Mucosa of descending colon (tissue), 3 donors: ENCODE measurements around the gene ZBED4. TPM values are rescaled to one million over a fixed set of nuclear protein-coding genes. Genes with fewer than 3 reads are reported as not detected.

ENCODE experiments used
- ATAC-seq: fragments of 200-7000 bp; cut with Tn5 transposase; one replicate; pipeline ENCODE4 v1.9.1; 2020; ENCODE audit warnings: mild to moderate bottlenecking, moderate library complexity
- DNase-seq, 3 donors: peaks; one replicate each; pipeline ENCODE4 v3.0.0-alpha.2; 2020
- H3K36me3 ChIP-seq: fragments of 200-600 bp; one replicate; pipeline ENCODE4 v1.8.0; 2021; ENCODE audit warnings: low read depth, mild to moderate bottlenecking
- H3K4me1 ChIP-seq: fragments of 200-600 bp; one replicate; pipeline ENCODE4 v1.8.0; 2021; ENCODE audit warnings: low read depth, mild to moderate bottlenecking
- H3K4me3 ChIP-seq: fragments of 200-600 bp; one replicate; pipeline ENCODE4 v1.8.0; 2021; ENCODE audit warnings: mild to moderate bottlenecking
- H3K9me3 ChIP-seq: fragments of 200-600 bp; one replicate; pipeline ENCODE4 v1.8.0; 2021; ENCODE audit warnings: mild to moderate bottlenecking
- intact Hi-C, 2 donors: fragments of 100-400 bp; cut with DNase I in 1 of 2; cut with micrococcal nuclease in 1 of 2; formaldehyde crosslinking; loops; one replicate each; pipeline versions ENCODE4 v1.11.0 to v1.11.1; 2022; cut with DNase I, micrococcal nuclease
- total RNA-seq, 3 donors: library from RNA; stranded (reverse); fragmentation: NEBNext Ultra II Directional in 2 of 3; extraction: Animal tissue kit (Norgen Biotek cat#: 25700) in 2 of 3; gene quantifications; one replicate each; pipeline versions ENCODE4 v1.2.1 to v1.2.4, GENCODE V29; 2021 to 2023
- TF ChIP-seq, protein P1 (sequence below): fragments of 200-600 bp; IDR thresholded peaks from one replicate; pipeline ENCODE4 v1.8.0; 2022; ENCODE audit warnings: antibody characterized with exemption, mild to moderate bottlenecking
- donor health status: DM: no; HTN: no; CAD: no; lungs with moderate emphysema.
- donor health status: DM: no; HTN: no; CAD: no.
- donor health status: DM: no; HTN: yes; CAD: no.

Gene ZBED4
- total RNA-seq, 3 donors from 2014 or later: 13.7 to 18.2 (median 18.1) TPM

DNA sequence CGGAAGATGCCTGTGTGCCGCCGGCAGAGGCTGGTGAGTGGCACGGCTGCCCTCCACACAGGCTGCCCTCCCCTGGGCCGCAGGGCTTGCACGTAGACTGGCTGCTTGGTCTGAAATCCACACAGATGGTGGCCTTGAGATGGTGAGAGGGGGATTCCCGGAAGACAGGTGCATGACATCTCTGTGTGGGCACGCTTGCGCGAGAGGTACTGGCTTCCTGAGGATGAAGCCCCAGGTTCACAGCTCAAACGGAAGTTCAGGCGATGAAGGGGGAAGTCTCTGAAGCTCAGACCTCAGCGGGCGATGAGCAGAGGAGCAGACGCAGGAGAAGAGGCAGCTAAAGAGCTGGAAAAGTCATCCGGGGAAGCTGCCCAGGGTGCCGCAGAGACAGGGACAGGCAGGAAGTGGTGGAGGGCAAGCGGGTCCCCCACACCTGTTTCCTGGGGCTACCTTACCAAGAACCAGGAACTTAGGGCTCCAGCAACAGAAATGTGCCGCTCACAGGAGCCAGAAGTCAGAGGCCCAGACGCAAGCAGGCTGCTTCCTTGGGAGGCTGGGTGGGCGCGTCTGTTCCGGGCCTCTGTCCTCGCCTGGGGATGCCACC is 72.0 kb downstream of the ZBED4 start:
- ATAC-seq (peak; percentile 36), DNase-seq (peak; percentile 35 to 75 (median 48))
- H3K4me1 ChIP-seq: peaks cover 3% of the 10 kb centered on the region
- intact Hi-C loops: loop anchor here in 1 of 2 donors (5.0 to 10.0 kb wide), 2 partner anchors 107 to 151 kb away; no protein-coding TSS in a partner anchor
- no peak overlapping the region for H3K4me3 ChIP-seq
- H3K9me3 ChIP-seq: no peaks in the 10 kb centered on the region
- TF ChIP-seq, protein P1, sequence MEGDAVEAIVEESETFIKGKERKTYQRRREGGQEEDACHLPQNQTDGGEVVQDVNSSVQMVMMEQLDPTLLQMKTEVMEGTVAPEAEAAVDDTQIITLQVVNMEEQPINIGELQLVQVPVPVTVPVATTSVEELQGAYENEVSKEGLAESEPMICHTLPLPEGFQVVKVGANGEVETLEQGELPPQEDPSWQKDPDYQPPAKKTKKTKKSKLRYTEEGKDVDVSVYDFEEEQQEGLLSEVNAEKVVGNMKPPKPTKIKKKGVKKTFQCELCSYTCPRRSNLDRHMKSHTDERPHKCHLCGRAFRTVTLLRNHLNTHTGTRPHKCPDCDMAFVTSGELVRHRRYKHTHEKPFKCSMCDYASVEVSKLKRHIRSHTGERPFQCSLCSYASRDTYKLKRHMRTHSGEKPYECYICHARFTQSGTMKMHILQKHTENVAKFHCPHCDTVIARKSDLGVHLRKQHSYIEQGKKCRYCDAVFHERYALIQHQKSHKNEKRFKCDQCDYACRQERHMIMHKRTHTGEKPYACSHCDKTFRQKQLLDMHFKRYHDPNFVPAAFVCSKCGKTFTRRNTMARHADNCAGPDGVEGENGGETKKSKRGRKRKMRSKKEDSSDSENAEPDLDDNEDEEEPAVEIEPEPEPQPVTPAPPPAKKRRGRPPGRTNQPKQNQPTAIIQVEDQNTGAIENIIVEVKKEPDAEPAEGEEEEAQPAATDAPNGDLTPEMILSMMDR: no peak
- H3K36me3 ChIP-seq: no peaks in the 10 kb centered on the region

DNA sequence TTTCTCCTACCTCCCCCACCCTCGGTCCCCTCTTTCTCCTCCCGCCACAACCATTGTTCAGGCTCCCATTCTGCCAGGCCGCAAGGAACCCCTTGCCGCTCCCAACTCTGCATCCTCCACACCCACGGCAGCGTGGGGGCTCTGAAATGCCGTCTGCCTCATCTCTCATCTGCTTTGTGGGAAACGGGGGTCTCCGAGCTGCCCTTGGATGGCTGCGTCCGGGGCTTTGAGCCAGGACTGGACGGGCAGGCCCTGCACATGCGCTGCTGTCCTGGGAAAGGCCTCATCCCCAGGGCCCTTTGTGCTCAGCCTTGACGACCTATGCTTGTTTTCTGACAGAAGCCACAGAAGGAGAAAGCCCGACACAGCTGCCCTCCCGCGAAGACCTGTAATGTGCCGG is 73.3 kb downstream of the ZBED4 start:
- H3K9me3 ChIP-seq: no peaks in the 10 kb centered on the region
- no peak for ATAC-seq
- H3K4me3 ChIP-seq: no peak overlapping the region
- TF ChIP-seq, protein P1: no peak
- intact Hi-C loops: loop anchor here in 1 of 2 donors (5.0 to 10.0 kb wide), 2 partner anchors 105 to 152 kb away; no protein-coding TSS in a partner anchor
- no peak for DNase-seq
- H3K4me1 ChIP-seq: peaks cover 13% of the 10 kb centered on the region
- no peaks in the 10 kb centered on the region for H3K36me3 ChIP-seq

DNA sequence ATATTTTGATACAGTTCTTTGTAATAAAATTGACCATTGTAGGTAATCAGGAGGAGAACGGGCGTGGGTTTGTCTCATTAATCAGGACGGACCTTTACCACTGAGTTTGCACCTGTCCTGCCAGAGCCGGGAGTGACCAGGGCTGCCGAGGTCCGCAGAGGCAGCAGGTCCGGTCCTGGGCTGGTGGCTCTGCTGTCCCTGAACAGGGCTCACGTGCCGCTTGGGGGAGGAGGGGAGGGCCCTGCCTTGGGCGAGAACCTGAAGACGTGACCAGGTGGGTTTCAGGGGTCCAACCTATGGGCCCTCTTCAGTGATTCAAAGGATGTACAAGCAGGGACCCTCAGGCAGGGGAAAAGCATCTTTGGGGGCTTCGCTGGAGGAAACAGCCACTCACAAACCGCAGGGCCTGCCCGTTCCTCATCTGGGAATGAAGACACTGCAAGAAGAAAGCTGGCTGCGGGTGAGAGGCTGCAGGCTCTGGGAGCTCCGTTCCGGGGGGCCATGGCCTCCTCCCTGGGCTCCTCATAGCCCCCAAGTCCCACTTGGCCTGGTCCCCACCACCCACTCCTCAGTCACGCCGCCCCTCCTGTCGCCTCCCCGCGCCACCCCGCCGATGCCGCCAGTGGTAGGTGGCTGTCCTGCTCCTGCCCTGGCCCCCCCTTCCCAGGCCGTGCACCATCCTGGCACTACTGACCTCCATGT is 74.0 kb downstream of the ZBED4 start:
- peaks cover 16% of the 10 kb centered on the region for H3K4me1 ChIP-seq
- intact Hi-C loops: loop anchor here in 1 of 2 donors (5.0 to 10.0 kb wide), 2 partner anchors 105 to 153 kb away; no protein-coding TSS in a partner anchor
- no peak overlapping the region for H3K4me3 ChIP-seq
- no peak for DNase-seq
- no peak for ATAC-seq
- TF ChIP-seq, protein P1: no peak
- H3K36me3 ChIP-seq: no peaks in the 10 kb centered on the region
- H3K9me3 ChIP-seq: no peaks in the 10 kb centered on the region

DNA sequence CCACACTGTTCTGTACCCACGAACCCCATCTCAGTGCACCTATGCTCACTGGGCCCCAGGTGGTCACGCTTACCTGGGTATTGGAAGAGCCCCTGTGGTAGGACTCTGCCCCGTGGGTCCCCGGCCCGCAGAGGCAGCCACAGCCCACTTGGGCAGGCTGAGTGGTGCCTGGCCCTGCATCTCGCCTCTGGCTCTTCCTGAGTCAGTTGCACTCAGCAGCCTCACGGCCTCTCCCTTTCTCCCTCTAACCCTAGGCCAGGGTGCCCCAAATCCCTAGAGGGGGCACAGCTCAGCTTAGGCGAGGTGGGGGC is 74.5 kb downstream of the ZBED4 start:
- no peak for ATAC-seq
- H3K36me3 ChIP-seq: no peaks in the 10 kb centered on the region
- DNase-seq: no peak
- intact Hi-C loops: loop anchor here in 1 of 2 donors (5.0 to 10.0 kb wide), 2 partner anchors 104 to 153 kb away; no protein-coding TSS in a partner anchor
- H3K4me1 ChIP-seq: peaks cover 19% of the 10 kb centered on the region
- TF ChIP-seq, protein P1: no peak
- no peaks in the 10 kb centered on the region for H3K9me3 ChIP-seq
- no peak overlapping the region for H3K4me3 ChIP-seq

DNA sequence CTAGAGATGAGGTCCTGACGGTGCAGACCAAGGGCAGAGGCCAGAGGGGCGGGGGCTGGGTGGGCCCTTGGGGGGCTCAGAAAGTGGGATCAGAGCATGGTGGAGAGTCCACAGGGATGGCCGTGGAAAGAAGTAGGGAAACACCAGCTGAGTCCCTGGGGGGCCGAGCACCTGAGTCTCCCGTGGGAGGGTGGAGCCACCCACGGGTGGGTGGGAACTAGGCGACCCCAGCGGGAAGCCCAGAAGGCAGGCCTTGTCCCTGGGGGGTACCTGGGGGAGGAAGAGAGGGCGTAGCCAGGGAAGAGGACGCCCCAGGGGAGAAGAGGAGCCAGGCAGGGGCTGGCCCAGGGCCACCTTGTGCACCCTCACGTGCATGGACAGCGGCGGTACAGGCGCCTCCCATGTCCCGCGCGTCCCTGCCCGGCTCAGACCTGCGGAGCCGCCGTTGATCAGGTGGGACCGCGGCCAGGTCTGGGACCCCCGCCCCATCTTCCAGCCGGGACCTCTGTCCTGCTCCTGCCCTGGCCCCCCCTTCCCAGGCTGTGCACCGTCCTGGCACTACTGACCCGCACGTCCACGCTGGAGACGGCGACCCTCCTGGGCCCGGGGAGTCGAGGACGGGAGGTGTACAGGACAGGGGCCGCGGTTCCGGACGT is 75.0 kb downstream of the ZBED4 start:
- no peaks in the 10 kb centered on the region for H3K36me3 ChIP-seq
- H3K9me3 ChIP-seq: no peaks in the 10 kb centered on the region
- H3K4me1 ChIP-seq: peaks cover 22% of the 10 kb centered on the region
- DNase-seq: no peak
- no peak overlapping the region for H3K4me3 ChIP-seq
- intact Hi-C loops: loop anchor here in 1 of 2 donors (5.0 to 10.0 kb wide), 2 partner anchors 104 to 154 kb away; no protein-coding TSS in a partner anchor
- no peak for ATAC-seq
- TF ChIP-seq, protein P1: no peak
